Mucosa of rectum (tissue), 2 donors: ENCODE results near the gene ARHGEF33.

Experiments used
- H3K27ac ChIP-seq, 2 donors: one replicate each; pipeline ENCODE4 v1.7.0; 2013; ENCODE audit warnings: inconsistent platforms in 2 of 2, low read depth in 2 of 2, low read length in 2 of 2
- H3K27me3 ChIP-seq, 2 donors: one replicate each; pipeline ENCODE4 v1.7.0; 2013; ENCODE audit warnings: low read length in 2 of 2; ENCODE audit not compliant: control insufficient read depth in 2 of 2, insufficient read depth in 2 of 2
- H3K36me3 ChIP-seq, 2 donors: one replicate each; pipeline ENCODE4 v1.7.0; 2013; ENCODE audit warnings: low read length in 2 of 2; ENCODE audit not compliant: control insufficient read depth in 2 of 2, insufficient read depth in 2 of 2
- H3K4me1 ChIP-seq, 2 donors: one replicate each; pipeline ENCODE4 v1.7.0; 2013; ENCODE audit warnings: low read length in 2 of 2, mild to moderate bottlenecking in 1 of 2; ENCODE audit not compliant: control insufficient read depth in 2 of 2, insufficient read depth in 2 of 2
- H3K4me3 ChIP-seq, 2 donors: one replicate each; pipeline ENCODE4 v1.7.0; 2013; ENCODE audit warnings: low read length in 2 of 2
- H3K9ac ChIP-seq, 2 donors: one replicate each; pipeline ENCODE4 v1.7.0; 2013; ENCODE audit warnings: low read length in 2 of 2, low read depth in 1 of 2, mild to moderate bottlenecking in 1 of 2
- H3K9me3 ChIP-seq, 2 donors: one replicate each; pipeline ENCODE4 v1.7.0; 2013; ENCODE audit warnings: low read length in 2 of 2; ENCODE audit not compliant: control insufficient read depth in 2 of 2
- donor health status: healthy.
- donor health status: Normal muscosa, but diverticular disease.

The ARHGEF33 gene

DNA sequence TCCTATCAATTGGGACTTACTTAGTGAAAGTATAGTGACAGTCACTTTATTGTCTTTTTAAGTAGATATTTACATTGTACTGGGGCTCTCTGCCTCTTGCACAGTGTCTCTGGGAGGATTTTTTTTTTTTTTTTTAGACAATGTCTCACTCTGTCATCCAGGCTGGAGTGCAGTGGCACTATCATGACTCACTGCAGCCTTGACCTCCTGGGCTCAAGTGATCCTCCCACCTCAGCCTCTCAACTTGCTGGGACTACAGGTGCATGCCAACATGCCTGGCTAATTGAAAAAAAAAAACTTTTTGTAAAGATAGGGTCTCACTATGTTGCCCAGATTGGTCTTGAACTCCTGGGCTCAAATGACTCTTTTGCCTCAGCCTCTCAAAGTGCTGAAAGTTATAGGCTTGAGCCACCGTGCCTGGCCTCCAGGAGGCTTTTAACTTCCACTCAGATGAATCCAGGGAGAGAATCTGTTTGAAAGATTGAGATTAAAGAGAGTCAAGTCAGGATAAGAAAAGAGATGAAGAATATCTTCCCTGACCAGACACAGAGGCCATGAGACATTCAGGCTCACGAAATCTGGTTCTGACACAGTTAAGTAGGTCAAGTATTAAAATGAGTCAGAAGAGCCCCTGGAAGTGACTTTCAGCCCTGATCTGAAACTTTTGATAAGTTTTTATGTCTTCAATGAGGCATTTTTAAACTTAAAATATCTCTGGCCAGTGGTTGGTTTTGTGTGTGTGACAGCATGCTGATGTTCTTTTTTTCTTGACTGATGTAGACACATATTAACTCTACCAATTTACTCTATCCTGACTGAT, 18.3 kb downstream of the ARHGEF33 start:
- no peak overlapping the region for H3K27ac ChIP-seq
- no peaks in the 10 kb centered on the region for H3K36me3 ChIP-seq
- no peaks in the 10 kb centered on the region for H3K27me3 ChIP-seq
- H3K4me1 ChIP-seq, result no peaks in the 10 kb centered on the region
- H3K9ac ChIP-seq, result no peak overlapping the region
- H3K4me3 ChIP-seq, result no peak overlapping the region
- H3K9me3 ChIP-seq, result no peaks in the 10 kb centered on the region

DNA sequence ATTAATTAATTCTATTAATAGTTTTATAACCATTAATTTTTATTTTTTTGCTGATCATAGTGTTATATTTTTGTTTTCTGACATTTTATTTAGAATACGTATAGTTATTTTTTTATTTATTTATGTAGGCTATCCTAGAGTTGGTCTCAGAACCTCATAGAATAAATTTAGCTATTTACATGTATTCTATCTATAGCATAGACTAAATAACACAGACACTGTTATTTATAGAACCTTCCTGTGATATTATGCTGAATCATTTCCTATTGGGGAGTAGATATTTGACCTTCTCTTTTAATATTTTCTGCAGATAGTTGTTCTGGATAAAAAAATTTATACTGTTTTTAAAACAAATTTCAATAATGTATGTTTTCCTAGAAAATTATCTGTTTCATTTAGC, 20.2 kb downstream of the ARHGEF33 start:
- Histone ChIP-seq H3K9me3 (no peaks in the 10 kb centered on the region), H3K36me3 (no peaks in the 10 kb centered on the region), H3K27me3 (no peaks in the 10 kb centered on the region), H3K4me3 (no peak overlapping the region), H3K4me1 (no peaks in the 10 kb centered on the region), H3K27ac (no peak overlapping the region), H3K9ac (no peak overlapping the region)

DNA sequence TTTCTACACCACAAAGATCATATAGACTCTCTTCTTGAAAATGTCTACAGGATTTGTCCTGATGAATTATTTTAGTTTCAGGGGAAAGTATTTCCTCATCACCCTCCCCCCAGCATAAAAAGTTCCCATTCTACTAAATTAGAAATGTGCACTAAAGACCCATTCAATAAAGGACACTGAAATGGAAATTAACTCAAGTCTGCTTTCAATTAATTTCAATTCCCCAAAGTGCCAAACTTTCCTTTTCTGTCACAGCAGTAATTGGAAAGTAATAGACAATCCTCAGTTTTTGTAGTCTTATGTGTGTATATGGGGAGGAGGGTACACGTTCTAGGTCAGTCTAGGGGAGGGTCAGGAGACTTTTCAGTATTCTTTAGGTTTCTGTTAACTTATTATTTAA, 21.5 kb downstream of the ARHGEF33 start:
- no peaks in the 10 kb centered on the region for H3K9me3 ChIP-seq
- no peak overlapping the region for H3K27ac ChIP-seq
- no peaks in the 10 kb centered on the region for H3K36me3 ChIP-seq
- no peaks in the 10 kb centered on the region for H3K4me1 ChIP-seq
- no peak overlapping the region for H3K4me3 ChIP-seq
- H3K9ac ChIP-seq, result no peak overlapping the region
- H3K27me3 ChIP-seq, result no peaks in the 10 kb centered on the region

DNA sequence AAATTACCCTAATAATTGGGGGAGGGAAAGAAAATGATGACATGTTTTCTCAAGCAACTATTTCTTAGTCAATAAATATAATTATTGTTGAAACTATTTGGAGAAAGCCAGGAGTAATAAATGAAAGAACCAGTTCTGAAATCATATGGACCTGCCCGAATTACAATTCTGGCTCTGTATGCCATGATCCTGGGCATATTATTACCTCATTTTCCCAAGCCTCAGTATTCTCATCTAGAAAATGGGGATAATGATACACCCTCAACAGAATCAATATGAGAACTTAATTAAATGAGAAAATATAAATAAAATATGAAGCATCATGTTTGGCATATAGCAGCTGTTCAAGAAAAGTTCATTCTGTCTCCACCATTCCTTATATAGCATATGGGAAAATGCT, 22.9 kb downstream of the ARHGEF33 start:
- Histone ChIP-seq H3K4me1 (no peaks in the 10 kb centered on the region), H3K4me3 (no peak overlapping the region), H3K9me3 (no peaks in the 10 kb centered on the region), H3K36me3 (no peaks in the 10 kb centered on the region), H3K27me3 (no peaks in the 10 kb centered on the region), H3K9ac (no peak overlapping the region), H3K27ac (no peak overlapping the region)

DNA sequence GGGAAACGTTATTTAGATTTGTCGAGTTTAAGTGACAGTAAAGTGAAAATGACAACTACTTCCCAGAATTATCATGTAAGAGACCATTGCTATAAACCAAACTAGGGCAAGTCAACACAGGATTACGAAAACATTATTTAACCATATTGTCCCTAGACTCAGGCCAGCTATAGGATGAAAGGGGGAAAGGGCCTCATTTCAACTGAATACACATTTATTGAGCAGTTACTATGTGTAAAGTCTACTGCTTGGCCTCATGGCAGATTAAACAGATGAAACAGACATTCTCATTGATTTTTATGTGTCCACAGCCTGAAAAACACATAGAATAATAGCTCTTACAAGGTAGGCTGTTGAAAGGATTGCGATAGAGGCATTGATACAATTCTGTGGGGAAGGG, 32.7 kb downstream of the ARHGEF33 start:
- Histone ChIP-seq H3K27me3 (no peaks in the 10 kb centered on the region), H3K4me1 (no peaks in the 10 kb centered on the region), H3K4me3 (no peak overlapping the region), H3K9ac (no peak overlapping the region), H3K36me3 (no peaks in the 10 kb centered on the region), H3K27ac (no peak overlapping the region), H3K9me3 (no peaks in the 10 kb centered on the region)

DNA sequence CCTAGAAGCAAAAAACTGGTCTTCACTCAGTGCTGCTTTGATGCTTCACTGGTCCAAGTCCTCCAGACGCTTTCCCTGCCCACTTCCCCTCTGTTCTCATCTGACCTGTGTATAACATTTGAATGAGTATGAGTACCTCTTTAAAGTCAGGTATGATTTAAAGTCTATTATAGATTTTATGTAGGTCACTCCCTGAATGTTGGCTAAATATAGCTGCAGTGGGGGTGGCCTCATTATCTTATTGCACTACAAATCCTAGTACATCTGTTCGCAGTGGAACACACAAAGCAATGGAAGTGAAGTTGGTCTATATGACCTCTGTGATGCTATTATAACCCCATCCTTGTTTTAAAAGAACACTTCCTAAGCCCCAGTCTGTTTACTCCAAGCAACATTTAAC, 33.2 kb downstream of the ARHGEF33 start:
- H3K4me1 ChIP-seq, result no peaks in the 10 kb centered on the region
- H3K27me3 ChIP-seq, result no peaks in the 10 kb centered on the region
- no peak overlapping the region for H3K4me3 ChIP-seq
- no peaks in the 10 kb centered on the region for H3K36me3 ChIP-seq
- no peak overlapping the region for H3K27ac ChIP-seq
- no peaks in the 10 kb centered on the region for H3K9me3 ChIP-seq
- no peak overlapping the region for H3K9ac ChIP-seq

DNA sequence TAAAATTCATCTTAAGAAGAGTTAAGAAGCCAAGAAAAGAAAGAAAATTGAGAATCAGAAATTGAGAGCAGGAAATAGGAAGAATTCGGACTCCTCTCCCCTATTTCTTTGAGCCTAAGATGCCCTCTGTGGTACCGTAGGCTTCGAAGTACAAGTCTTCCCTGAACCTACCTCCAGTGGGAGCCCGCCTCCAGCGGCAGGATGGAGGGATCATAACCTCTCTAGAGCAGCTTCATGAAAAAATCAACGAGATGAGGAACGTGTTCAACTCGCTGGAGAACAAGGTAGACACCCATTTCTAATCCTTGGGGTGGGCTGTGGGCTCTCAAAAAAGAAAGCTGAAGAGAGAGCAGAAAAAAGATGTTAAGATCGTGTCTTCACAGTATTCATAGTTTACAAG, 36.3 kb downstream of the ARHGEF33 start:
- no peaks in the 10 kb centered on the region for H3K36me3 ChIP-seq
- no peak overlapping the region for H3K27ac ChIP-seq
- H3K27me3 ChIP-seq, result no peaks in the 10 kb centered on the region
- H3K4me3 ChIP-seq, result no peak overlapping the region
- no peaks in the 10 kb centered on the region for H3K9me3 ChIP-seq
- H3K9ac ChIP-seq, result no peak overlapping the region
- H3K4me1 ChIP-seq, result no peaks in the 10 kb centered on the region

DNA sequence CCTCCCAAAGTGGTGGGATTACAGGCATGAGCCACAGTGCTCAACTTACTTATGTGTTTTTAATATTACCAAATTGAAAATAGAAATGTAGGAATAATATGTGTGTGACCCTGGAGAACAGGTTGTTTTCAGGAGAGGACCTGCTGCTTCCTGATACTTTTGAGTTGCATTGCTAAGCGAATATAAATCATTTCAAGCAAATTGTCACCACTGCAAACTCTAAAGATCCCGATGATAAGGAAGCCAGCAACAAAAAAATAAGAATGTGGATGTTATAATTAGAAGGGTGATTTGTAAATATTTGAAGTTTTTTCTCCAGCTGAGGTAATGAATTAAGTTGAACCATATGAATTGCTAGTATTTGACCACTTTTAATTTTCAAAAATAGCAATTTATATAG, 40.9 kb downstream of the ARHGEF33 start:
- Histone ChIP-seq H3K27ac (no peak overlapping the region), H3K9me3 (no peaks in the 10 kb centered on the region), H3K4me3 (no peak overlapping the region), H3K36me3 (no peaks in the 10 kb centered on the region), H3K27me3 (no peaks in the 10 kb centered on the region), H3K4me1 (no peaks in the 10 kb centered on the region), H3K9ac (no peak overlapping the region)

DNA sequence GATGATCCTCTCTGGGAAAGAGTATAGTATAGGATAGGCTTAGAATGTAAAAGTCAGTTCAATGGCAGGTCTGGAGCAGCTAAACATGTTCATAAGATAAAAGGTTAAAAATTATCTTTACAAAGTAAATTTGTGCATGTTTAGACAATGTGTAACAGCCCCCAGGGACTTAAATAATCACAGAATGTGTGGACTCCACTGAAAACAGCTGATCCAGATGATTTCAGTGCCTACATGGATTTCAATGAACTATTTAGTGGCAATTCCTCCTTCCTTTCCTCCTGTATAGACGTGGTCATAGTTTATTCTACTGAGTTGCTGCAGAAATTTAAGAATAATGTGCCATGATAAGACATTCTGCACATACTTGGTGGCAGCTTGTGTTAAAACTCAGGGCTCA, 42.9 kb downstream of the ARHGEF33 start:
- no peaks in the 10 kb centered on the region for H3K36me3 ChIP-seq
- H3K9ac ChIP-seq, result no peak overlapping the region
- no peaks in the 10 kb centered on the region for H3K27me3 ChIP-seq
- no peaks in the 10 kb centered on the region for H3K9me3 ChIP-seq
- H3K4me3 ChIP-seq, result no peak overlapping the region
- no peaks in the 10 kb centered on the region for H3K4me1 ChIP-seq
- no peak overlapping the region for H3K27ac ChIP-seq

DNA sequence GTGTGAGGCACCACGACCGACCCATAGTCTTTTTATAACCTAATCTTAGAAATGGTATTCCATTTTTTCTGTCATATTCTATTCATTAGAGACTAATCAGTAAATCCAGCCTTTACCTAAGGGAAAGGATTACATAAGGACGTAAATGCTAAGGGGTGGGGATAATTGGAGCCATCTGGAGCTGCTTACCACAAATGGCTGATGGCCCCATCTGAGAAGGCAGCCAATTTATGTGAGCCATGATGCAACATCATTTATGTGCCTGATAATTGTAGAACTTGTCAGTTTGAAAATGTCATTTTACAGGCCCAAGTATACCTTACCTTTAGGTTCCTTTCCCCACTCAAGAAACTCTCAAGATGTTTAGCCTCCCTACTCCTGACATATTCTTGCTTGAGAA, 44.0 kb downstream of the ARHGEF33 start:
- no peak overlapping the region for H3K27ac ChIP-seq
- H3K36me3 ChIP-seq, result no peaks in the 10 kb centered on the region
- no peaks in the 10 kb centered on the region for H3K4me1 ChIP-seq
- no peaks in the 10 kb centered on the region for H3K9me3 ChIP-seq
- no peaks in the 10 kb centered on the region for H3K27me3 ChIP-seq
- no peak overlapping the region for H3K9ac ChIP-seq
- no peak overlapping the region for H3K4me3 ChIP-seq
